Endothelial cell of umbilical vein (primary cell): ENCODE measurements around the gene MRNIP.

Experiments used
- FOS ChIP-seq: IDR thresholded peaks from 2 replicates; pipeline ENCODE4 v1.6.1; 2011; ENCODE audit warnings: mild to moderate bottlenecking, low read length, moderate library complexity, borderline replicate concordance; ENCODE audit not compliant: insufficient read depth
- POLR2A ChIP-seq: IDR thresholded peaks from 2 replicates; pipeline ENCODE4 v1.6.1; 2012; ENCODE audit warnings: low read depth, mild to moderate bottlenecking, control low read depth, low read length

DNA sequence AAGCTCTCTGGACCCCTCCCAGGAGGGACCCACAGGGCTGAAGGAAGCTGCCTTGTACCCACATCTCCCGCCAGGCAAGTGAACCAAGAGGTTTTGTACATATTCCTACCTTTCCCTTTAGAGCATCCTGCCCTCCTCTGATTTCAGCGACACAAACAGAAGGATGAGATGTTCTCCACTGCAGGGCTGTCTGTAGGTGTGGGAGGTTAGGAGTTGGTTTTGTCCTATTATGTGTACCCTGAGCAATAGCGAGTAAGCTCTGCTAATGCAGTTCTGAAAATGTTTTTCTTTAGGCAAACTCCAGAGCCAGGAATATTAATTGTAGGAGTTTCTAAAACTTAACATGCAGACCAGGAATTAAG lies 24.9 kb downstream of the MRNIP start:
- TF ChIP-seq FOS = no peak
- TF ChIP-seq POLR2A = no peak
